ENCODE results near the gene CASP8.

DNA sequence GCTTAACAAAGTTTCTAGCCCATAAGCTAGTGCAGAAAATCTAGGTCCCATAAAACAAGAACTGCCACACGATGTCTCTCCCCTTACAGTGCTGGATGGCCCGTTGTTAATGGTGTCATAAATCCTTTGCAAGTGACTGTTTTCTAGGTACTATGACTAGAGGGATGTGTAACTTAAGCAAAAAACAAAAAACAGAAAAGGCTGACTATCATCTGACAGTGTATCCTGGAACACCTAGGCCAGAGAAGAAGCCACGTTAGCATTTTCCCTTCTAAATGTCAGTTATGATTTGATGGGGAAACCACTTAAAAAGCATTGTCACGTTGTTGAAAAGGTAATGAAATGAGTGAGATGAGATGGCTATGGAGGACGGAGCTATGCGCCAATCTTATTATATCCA is 2.4 kb downstream of the CASP8 start:
- TF ChIP-seq, protein P1, sequence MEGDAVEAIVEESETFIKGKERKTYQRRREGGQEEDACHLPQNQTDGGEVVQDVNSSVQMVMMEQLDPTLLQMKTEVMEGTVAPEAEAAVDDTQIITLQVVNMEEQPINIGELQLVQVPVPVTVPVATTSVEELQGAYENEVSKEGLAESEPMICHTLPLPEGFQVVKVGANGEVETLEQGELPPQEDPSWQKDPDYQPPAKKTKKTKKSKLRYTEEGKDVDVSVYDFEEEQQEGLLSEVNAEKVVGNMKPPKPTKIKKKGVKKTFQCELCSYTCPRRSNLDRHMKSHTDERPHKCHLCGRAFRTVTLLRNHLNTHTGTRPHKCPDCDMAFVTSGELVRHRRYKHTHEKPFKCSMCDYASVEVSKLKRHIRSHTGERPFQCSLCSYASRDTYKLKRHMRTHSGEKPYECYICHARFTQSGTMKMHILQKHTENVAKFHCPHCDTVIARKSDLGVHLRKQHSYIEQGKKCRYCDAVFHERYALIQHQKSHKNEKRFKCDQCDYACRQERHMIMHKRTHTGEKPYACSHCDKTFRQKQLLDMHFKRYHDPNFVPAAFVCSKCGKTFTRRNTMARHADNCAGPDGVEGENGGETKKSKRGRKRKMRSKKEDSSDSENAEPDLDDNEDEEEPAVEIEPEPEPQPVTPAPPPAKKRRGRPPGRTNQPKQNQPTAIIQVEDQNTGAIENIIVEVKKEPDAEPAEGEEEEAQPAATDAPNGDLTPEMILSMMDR (IDR thresholded peaks at IDR 0.05) = no peak
- TF ChIP-seq POLR2A (IDR thresholded peaks at IDR 0.05) = no peak
- no peak for TF ChIP-seq EP300 (IDR thresholded peaks at IDR 0.05)
